GM21447 (cell line): ENCODE data around the gene ATXN7L1.

ENCODE experiments used
- ATAC-seq: cut with Tn5 transposase; IDR thresholded peaks from one replicate; pipeline ENCODE4 v1.9.1; 2021; ENCODE audit not compliant: unreplicated experiment

ATXN7L1 gene, protein sequence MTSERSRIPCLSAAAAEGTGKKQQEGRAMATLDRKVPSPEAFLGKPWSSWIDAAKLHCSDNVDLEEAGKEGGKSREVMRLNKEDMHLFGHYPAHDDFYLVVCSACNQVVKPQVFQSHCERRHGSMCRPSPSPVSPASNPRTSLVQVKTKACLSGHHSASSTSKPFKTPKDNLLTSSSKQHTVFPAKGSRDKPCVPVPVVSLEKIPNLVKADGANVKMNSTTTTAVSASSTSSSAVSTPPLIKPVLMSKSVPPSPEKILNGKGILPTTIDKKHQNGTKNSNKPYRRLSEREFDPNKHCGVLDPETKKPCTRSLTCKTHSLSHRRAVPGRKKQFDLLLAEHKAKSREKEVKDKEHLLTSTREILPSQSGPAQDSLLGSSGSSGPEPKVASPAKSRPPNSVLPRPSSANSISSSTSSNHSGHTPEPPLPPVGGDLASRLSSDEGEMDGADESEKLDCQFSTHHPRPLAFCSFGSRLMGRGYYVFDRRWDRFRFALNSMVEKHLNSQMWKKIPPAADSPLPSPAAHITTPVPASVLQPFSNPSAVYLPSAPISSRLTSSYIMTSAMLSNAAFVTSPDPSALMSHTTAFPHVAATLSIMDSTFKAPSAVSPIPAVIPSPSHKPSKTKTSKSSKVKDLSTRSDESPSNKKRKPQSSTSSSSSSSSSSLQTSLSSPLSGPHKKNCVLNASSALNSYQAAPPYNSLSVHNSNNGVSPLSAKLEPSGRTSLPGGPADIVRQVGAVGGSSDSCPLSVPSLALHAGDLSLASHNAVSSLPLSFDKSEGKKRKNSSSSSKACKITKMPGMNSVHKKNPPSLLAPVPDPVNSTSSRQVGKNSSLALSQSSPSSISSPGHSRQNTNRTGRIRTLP

DNA sequence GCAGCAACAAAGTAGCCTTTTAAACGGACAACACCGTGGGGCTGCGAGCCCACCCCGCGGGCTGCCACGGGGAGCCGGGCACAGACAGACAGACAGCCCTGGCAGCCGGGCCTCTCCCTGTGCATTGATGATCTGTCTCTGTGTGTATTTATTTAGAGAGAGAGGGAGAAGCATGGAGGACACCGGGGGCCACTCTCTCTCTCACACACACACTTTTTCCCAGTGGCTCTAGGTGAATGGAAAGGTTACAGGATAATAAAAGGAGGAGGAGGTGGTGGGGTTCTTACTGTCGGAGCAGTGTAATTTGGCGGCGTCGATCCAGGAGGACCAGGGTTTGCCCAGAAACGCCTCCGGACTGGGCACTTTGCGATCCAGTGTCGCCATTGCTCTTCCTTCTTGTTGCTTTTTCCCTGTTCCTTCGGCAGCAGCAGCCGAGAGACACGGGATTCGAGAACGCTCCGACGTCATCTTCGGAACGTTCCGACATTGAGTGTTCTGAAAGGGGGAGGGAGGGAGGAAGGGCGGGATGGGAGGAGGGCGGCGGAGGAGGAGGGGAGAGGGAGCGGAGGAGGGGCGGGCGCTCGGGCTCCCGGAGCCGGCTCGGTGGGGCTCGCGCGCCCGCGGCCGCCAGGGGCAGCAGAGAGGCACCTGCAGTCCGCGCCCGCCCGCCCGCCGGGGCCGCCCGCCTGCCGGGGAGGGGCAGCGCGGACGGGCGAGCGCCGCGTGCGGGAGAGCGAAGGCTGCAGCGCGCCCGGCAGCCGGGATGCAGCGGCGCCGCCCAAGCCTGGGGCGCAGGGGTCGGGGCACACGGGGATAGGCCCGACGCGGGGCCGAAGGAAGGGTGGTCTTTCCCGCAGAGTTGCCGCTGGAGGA, at the start of gene ATXN7L1:
ATXN7L1 (minus strand) TSS at position 509 of the 873 bp plus-strand sequence; CDS start at position 468, 41 bp downstream.
- no peak for ATAC-seq

DNA sequence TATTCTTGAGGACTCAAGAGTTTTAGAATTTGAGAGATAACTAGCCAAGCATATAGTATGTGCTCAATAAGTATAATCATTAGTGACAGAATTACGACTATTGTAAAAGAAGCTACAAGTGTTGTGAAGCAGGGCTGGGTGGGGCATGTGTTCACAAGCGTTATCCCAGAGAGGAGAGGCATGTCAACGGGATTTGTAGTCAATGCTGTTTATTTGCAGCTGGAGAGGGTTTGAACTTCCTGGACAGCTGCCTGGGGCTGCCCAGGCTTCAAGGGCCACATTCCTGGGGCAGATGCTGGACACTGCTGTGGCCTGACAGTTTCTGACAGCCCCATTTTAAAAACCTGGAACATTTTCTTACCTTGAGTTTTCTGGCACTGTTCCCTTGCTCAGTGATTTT, 49.7 kb upstream of the ATXN7L1 start:
- ATAC-seq: no peak

DNA sequence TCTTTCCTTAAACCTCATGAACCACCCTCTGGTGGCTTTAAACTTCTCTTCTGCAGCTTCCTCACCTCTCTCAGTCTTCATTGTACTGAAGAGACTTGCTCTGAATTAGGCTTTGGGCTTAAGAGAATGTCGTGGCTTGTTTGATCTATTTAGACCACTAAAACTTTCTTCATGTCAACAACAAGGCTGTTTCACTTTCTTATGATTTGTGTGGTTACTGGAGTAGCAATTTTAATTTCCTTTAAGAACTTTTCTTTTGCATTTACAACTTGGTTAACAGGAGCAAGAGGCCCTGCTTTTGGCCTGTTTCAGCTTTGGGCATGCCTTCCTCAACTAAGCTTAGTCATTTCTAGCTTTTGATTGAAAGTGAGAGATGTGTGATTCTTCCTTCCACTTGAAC, 48.5 kb upstream of the ATXN7L1 start:
- no peak for ATAC-seq

DNA sequence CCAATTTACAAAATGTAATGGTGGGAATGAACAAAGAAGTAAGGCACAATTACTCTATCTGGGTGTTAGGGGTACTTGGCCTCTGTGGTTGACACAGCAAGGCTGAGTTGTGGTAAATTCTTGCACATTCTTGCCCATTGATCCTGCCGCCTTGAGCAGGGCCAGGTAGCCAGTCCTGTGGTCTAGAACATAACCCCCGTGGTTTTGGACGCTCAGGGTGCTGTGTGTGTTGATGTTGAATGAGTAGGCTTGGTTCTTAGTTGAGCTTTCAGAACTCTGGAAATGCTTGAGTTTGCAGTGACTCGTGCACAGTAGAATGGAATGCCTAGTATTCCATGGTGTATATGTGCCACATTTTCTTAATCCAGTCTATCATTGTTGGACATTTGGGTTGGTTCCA, 44.4 kb upstream of the ATXN7L1 start:
- ATAC-seq: no peak

DNA sequence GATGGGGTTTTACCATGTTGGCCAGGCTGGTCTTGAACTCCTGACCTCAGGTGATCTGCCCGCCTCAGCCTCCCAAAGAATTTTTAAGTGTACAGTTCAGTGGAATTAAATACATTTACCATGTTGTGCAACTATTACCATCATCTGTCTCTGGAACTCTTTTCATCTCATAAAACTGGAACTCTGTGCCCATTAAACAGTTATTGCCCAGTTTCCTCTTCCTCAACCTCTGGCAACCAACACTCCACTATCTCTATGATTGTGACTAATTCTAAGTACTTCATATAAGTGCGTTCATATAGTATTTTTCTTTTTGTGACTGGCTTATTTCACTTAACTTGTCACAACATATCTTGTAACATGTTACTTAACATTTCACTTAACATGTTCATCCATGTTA, 41.3 kb upstream of the ATXN7L1 start:
- no peak for ATAC-seq

DNA sequence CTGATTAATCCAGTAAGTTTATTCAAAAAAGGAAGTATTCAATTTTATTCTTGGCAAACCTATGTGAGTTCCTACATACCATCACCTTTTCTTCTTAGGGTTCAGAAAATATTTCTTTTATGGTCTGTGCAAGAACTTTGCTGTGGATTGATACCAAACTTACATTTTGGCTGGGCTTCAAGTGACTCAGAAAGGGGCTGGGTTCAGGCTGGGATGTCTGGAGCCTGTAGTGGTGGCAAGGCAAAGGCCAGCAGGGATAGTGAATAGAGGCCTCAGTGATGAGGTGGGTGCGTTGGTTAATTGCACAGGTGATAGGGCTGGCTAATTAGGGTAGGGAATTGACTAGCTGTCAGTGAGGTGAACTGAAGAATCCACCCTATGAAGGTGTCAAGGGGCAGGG, 40.2 kb upstream of the ATXN7L1 start:
- ATAC-seq: no peak

DNA sequence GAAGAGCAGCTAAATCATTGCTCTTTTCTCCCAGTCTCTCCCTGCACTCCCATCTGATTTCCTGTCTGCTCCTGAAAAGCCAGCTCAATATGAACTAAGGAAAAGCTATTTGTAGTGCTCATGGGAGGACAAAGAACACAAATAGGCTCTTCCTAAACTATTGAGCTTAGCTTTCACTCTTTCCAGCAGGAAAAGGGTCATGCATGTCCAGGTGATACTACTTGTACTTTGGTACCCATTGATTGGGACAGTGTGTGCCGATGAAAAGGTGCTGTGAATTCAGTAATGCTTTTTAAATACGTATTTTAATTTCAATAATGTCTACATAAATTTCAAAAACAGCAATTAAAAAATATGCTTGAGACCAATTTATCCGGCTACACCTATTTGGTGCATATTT, 37.5 kb upstream of the ATXN7L1 start:
- ATAC-seq: no peak

DNA sequence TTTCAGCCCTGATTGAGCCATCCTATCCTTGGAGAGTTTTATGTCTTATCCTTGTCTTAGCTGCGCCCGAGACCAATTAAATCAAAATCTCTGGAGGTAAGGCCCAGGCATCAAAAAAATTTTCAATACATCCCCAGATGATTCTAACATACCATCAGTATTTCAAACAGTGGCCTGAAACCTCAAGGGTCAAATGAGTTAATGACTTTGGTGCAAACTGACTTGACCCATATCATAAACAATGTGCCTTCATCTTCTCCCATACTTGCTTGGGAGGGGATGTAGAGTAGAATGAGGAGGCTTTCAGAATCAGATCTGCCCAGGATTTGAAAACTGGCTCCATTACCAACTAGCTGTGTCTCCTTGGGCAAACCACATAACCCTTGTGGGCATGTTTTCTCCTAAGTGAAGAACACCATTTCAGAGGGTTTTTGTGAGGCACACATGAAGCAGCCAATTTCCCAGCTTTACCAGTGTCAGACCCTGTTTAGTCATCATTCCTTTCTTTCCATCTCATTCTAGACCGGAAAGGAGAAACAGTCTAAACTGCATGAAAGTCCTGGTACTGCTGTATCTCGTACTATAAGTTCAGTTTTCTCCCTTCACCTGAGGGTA, 35.7 kb upstream of the ATXN7L1 start:
- no peak for ATAC-seq

DNA sequence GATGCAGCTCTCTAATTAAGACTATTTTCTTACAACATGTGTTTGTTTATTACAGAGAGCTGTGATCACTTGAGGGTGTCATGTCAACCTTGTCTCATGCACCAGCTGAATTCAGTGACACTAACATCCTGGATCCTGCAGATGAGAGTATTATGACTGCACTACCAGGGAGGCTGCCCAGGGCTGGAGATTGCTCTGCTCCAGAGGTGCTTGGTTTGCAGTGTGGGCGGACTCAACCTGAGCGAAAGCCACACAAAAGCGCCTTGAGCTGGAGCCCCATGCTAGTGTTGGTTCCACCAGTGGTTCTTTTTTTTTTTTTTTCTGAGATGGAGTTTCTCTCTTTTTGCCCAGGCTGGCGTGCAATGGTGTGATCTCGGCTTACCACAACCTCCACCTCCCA, 33.8 kb upstream of the ATXN7L1 start:
- no peak for ATAC-seq

DNA sequence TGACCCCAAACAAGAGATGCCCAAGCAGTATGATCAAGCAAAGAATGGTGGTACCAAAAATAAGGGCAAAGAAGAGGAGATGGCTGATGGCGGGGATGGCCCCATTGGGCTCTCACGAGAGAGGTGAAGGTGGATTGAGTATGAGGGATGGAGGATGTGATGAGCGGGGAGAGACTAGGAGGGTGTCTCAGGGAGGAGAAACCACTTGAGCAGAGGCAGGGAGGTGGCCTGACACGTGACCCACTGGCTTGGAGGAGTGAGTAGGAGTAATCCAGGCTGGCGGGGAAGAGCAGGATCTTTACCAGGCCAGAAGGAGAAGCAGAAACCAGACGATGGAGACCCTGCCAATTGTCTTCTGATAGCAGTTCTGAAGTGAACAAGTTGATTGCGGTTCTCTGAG, 33.3 kb upstream of the ATXN7L1 start:
- ATAC-seq: no peak

DNA sequence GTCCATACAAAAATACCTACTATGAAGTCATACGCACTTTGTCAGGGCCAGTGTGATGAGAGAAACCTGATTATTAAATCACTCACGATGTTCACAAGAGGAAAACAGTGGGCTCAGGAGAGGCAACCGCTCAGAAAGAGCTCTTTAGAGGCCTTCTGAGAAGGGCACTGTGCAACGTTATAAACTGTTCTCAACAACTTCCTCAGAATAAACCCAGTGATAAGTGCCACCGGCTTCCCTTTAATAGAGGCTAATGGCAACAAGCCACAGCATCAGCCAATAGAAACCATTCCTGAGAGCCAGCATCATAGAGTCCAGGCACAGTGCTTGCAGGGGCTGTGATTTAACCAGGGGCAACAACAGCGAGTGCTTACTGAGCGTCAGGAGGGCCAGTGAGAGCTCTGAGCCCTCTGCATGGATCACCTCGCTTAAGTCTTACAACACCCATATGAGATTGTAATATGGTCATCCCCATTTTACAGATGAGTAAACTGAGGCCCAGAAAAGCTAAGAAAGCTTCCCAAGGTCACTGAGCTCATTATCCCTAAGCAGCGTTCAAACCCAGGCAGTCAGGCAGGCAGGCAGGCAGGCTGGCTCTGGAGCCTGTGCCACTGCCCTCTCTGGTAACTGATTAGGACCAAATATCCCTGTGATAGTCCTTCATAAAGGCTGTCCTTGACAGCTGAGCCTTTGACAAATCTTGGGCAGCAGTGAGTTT, 30.9 kb upstream of the ATXN7L1 start:
- ATAC-seq: no peak

DNA sequence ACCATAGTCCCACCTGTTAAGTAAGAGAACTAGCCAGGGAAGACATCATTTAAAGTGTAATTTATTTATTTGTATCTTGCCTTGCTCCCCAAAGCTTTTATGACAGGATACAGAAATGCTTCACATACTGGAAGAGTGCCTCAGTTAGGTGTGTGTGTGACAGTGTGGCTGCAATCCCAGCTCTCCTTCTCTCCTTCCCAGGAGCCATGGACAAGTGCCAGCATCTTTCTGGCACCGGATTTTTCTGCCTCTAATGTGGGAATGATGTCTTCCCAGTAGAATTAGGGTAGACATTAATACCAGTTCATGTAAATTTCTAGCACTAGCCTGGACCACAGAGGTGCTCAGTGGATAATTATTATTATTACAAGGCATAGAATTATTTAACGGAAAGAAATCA, 30.3 kb upstream of the ATXN7L1 start:
- ATAC-seq: no peak

DNA sequence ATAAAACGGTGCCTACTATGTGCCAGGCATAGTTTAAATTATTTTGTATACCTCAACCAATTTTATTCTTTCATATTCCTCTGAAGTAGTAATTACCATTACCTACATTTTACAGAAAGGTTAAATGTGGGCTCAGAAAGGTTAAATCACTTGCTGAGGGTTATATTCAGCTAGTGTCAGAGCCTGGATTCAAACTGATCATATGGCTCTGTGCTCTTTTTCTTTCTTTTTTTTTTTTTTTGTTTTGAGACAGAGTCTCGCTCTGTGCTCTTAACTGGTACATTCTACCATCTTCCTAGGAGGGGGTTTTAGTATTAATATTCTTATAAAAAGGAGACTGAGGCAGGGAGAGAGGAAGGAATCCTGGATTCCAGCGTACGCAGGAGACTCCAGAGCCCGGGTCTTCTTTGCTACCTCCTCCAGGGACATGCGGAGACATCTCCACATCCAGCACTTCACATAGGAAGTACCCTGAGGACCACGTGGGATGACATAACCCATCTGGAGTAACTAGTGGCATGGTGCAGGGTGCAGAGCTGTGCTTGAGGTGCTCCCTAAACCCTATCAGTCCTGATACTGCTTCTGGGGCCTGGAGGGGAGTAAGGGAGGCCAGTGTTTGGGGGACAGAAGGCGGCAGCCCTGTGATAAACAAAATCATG, 29.6 kb upstream of the ATXN7L1 start:
- no peak for ATAC-seq

DNA sequence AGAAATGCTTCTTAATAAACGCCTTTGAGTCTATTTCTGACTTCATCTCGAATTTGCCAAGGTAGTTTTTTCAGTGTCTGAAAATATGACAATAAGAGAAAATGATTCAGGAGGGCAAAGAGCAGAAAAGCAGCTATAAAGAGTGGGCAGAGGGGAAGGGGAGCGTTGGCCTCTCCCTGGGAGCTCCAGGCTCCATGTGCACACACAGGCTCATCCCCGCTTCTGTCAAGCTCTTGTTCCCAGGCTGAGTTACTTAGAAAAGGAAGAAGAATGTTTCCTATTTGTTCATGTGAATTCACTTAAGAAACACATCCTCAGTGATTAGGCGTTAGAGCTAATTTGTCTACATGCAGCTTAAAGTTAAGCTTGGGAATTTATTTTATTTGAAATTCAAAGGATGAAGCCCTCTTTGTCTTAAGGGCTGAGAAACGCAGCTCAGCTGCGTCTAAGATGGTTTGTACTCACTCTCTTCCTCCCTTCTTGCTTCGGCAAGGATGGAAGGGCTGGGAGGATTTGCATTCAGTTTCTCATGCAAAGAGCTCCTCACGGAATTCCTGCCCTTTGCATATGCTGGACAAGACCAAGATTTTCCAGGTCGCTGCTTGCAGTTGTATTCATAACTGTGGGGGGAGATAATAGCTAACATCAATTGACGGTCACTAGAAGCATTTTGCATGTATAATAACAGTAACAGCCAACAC, 29.0 kb upstream of the ATXN7L1 start:
- no peak for ATAC-seq

DNA sequence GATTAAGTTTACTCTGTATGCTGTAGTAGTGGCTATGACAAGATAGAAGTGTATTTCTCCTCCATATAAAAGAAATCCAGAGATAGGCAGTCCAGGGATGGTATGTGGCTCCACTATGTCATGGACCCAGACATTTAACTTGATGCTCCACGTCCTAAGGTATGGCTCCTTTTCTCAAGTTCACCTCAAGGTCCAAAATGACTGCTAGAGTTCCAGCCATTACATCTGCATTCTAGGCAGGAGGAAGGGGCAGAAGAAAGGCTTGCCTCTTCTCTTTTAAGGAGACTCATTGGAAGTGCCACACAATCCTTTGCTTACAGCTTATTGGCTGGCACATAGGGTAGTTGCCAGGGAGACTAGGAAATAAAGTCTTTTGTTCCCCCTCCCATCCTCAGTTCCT, 27.7 kb upstream of the ATXN7L1 start:
- ATAC-seq: no peak

DNA sequence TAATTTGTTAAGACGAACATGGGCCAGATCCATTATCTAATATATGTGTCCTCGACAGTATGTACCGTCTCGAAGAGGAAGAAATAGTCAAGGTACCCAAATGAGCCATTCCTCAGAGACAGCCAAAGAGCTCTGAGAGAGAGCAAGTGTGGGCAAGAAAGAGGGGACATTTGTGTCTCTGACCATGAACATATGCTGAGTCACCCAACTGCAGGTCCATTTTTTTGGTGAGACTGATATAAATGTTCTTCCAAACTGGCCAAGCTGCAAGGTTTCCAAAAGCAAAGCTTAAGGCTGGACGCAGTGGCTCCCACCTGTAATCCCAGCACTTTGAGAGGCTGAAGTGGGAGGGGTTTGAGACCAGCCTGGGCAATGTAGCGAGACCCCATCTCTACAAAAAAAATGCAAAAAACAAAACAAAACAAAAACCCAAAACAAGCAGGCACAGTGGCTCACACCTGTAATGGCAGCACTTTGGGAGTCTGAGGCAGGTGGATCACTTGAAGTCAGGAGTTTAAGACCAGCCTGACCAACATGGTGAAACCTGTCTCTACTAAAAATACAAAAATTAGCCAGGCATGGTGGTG, 26.0 kb upstream of the ATXN7L1 start:
- no peak for ATAC-seq

DNA sequence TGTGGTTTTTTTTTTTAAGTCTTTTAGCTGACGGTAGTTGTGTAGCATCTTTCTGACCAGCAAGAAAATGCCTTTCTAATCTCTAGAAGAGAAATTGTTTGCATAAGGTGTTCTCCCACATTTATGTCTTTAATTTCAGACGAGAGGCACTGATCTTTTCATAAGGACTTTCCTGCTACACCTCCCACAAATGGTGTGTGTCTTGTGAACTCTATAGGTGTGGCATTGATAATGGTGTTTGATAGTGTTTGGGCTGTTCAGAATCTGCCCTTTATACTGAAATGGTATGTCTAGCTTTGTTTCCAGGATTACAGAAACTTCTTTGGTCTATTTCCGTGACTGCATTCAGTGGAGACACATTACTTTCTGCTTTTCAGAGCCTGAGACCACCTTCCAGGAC, 21.6 kb upstream of the ATXN7L1 start:
- ATAC-seq: no peak

DNA sequence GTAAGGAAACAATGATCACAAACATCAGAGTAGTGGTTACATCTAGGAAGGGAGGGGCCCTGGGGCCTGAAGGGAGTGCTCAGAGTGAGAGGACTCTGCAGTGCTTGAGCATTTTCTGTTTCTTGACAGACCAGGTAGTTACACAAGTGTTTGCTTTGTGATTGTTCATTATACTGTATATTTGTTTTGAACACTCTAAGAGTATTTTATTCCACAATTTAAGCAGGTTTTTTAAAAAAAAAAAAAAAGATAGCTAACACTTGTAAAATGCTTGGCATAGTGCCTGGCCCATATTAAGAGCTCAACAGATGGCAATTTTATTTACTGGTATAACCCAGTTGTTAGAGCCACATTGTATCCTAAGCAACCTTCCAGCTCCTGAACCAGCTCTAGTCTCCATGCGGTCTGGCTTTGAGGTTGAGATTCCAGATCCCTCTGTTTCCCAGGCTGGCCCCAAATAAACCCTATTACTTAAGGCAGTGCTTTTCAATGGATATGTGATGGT, 20.1 kb upstream of the ATXN7L1 start:
- ATAC-seq: no peak
